ENCODE results near the gene GNAI1.

GNAI1 gene

DNA sequence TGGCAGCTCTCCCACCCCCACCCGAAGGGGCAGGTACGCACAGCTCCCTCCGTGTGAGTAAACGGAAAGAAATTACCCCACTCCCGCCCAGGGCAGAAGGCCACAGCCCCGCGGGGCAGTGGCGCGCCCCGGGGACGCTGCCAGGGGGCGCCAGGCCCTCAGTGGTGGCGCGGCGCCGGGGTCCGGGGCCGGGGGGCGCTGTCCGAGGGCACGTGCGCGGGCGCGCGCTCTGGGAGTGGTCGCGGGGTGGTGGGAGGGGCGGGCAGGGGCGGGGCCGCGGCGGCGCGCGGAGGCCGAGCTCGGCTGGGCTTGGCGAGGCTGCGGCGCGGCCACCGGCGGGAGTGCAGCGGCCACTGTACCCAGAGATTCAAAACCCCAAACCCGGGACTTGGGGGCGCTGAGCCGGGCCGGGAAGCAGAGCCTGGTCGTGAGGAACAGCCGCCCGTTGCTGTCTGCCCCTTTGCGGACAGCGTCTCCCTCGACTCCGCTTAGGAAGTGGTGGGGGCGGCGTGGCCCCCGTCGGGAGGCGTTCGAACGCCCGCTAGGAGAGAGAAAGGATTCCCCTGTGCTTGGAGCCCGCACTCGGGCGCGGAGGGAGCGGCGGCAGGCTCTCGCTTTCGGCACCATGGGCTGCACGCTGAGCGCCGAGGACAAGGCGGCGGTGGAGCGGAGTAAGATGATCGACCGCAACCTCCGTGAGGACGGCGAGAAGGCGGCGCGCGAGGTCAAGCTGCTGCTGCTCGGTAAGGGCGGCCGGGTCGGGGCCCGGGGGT lies at the start of gene GNAI1:
Gene GNAI1, plus strand, starts transcription at position 296 of the 773 bp plus-strand sequence. Its CDS starts 330 bp downstream, at position 626.
- ChIA-PET CTCF (no interaction called here), POLR2A (no interaction called here)
- DNase-seq (ENCODE audit: extremely low spot score) = peak; percentile 13
- TF ChIP-seq CTCF (IDR thresholded peaks at IDR 0.05; ENCODE audit: control extremely low read depth, extremely low read depth, low read depth, missing control alignments) = no peak

DNA sequence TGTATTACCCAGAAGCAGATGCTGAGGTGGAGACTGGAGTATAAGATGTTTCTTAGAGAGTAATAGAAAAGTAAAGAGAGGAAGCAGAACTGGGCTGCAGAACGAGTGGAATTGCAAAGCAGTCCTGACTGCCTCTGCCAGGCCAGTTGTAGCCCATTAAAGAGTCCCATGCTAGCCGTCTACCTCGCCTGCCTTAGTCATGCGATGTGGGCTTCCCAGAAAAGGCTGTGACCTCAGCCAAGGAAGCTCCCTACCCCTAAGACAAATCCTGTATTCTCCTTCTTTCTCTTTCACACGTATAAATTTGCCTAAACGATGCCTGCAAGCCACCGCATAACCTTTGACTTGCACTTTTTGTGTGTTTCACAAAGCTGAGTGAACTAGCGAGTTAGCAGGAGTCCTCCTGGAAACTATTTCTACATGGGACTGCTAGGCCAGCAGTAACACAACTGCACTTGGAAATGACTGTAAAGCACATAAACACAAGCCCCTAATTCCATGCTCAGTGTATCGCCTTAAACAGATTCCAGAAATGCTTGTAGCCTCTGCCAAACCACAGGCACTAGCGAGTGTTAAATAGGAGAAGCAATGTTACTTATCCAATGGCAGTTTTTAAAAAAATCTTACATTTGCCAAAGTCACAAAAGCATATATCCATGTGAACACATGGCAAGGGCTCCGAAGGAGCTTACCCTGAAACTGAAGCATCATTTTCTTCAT lies 47.4 kb upstream of the GNAI1 start:
- DNase-seq (ENCODE audit: extremely low spot score) = no peak
- POLR2A ChIA-PET = no interaction called here
- TF ChIP-seq CTCF (IDR thresholded peaks at IDR 0.05; ENCODE audit: control extremely low read depth, extremely low read depth, low read depth, missing control alignments) = no peak
- CTCF ChIA-PET = no interaction called here

GRCh38 chr7:80087771-80088170 lies 46.9 kb upstream of the GNAI1 start:
- DNase-seq (ENCODE audit: extremely low spot score) = no peak
- CTCF ChIA-PET = interaction anchor here (1.8 kb wide), 1 partner anchor 9 kb away, joined by 7 read pairs; no protein-coding TSS in a partner anchor
- TF ChIP-seq CTCF (IDR thresholded peaks at IDR 0.05; ENCODE audit: control extremely low read depth, extremely low read depth, low read depth, missing control alignments) = no peak
- POLR2A ChIA-PET = no interaction called here

DNA sequence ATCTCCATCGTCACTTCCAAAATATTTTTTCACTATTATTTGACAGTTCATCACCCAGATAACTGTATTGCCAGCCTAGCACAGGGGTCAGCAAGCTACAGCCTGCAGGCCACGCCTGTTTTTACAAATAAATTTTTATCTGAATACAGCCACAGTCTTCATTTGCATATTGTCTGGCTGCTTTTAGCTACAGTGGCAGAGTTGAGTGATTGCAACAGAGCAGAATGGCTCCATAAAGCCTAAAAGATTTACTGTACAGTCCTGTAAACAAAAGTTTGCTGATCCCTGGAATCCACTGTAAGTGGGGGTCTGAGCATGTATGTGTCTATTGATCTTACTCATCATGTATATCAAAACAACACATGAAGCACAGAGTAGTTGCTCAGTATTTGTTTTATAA lies 45.9 kb upstream of the GNAI1 start:
- POLR2A ChIA-PET = no interaction called here
- CTCF ChIA-PET = interaction anchor here (1.0 to 1.8 kb wide), 3 partner anchors 8 to 22 kb away, joined by 3 to 7 read pairs (median 3); no protein-coding TSS in a partner anchor
- TF ChIP-seq CTCF (IDR thresholded peaks at IDR 0.05; ENCODE audit: control extremely low read depth, extremely low read depth, low read depth, missing control alignments) = no peak
- DNase-seq (ENCODE audit: extremely low spot score) = no peak

GRCh38 chr7:80089366-80089765 lies 45.3 kb upstream of the GNAI1 start:
- no peak for DNase-seq (ENCODE audit: extremely low spot score)
- TF ChIP-seq CTCF (IDR thresholded peaks at IDR 0.05; ENCODE audit: control extremely low read depth, extremely low read depth, low read depth, missing control alignments) = no peak
- ChIA-PET POLR2A (no interaction called here), CTCF (interaction anchor here (1.0 to 1.8 kb wide), 3 partner anchors 8 to 21 kb away, joined by 3 to 7 read pairs (median 3); no protein-coding TSS in a partner anchor)

GRCh38 chr7:80093349-80093748 lies 41.3 kb upstream of the GNAI1 start:
- POLR2A ChIA-PET = no interaction called here
- CTCF ChIA-PET = interaction anchor here (1.1 kb wide), 1 partner anchor 37 kb away, joined by 3 read pairs; no protein-coding TSS in a partner anchor
- no peak for DNase-seq (ENCODE audit: extremely low spot score)

More at GRCh38 chr7:80093349-80093748, 41.3 kb upstream of the GNAI1 start:
- no peak for TF ChIP-seq CTCF (IDR thresholded peaks at IDR 0.05; ENCODE audit: control extremely low read depth, extremely low read depth, low read depth, missing control alignments)

Data from GM10248 (cell line).